CD4-positive, alpha-beta T cell treated with Interleukin-2 at 100 ng/mL for 4 hours (primary cell): ENCODE results near the gene TRIM67.
"Not testable (repeated sequence)": the region's sequence is repeated elsewhere in the genome, so short reads cannot be mapped to it uniquely, and the experiment has no call there.

Experiments used
- DNase-seq: peaks from one replicate; pipeline ENCODE4 v3.0.0-alpha.2; 2020; ENCODE audit warnings: low spot score

Gene TRIM67

GRCh38 chr1:231158141-231158540 is 3.7 kb upstream of the TRIM67 start:
- DNase-seq: not testable (repeated sequence)

DNA sequence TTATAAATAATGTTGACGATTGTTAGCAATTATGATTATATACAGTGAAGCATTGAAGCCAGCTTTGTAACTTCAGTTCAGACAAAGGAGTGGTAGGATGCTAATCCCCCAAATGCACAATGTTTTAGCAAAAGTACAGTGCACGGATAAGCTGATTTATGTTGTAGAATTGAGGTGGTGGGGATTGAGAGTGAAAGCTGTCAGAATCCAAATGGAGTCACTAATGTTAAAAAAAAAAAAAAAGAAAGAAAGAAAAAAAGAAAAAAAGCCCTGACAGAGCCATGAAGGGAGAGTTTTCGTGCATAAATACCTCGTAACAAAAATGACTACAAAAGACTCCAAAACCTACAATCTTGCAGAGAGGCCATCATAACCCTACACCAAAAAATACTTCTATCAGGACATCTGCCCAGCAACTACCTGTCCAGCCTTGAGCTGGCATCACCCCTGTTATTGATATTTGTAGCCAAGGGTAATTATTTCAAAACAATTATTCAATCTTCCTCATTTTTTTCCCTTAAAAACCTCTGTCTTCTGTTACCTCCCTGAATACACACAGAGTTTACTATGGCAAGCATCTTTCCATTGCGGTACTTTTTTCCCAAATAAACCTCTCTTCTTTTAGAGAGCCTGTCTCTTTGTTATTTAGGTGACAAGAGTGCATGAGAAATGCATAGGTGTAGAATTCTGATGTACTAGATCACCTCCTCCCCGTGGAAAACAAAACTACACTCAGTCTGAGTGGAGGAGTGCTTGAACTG is 2.5 kb upstream of the TRIM67 start:
- DNase-seq: no peak

DNA sequence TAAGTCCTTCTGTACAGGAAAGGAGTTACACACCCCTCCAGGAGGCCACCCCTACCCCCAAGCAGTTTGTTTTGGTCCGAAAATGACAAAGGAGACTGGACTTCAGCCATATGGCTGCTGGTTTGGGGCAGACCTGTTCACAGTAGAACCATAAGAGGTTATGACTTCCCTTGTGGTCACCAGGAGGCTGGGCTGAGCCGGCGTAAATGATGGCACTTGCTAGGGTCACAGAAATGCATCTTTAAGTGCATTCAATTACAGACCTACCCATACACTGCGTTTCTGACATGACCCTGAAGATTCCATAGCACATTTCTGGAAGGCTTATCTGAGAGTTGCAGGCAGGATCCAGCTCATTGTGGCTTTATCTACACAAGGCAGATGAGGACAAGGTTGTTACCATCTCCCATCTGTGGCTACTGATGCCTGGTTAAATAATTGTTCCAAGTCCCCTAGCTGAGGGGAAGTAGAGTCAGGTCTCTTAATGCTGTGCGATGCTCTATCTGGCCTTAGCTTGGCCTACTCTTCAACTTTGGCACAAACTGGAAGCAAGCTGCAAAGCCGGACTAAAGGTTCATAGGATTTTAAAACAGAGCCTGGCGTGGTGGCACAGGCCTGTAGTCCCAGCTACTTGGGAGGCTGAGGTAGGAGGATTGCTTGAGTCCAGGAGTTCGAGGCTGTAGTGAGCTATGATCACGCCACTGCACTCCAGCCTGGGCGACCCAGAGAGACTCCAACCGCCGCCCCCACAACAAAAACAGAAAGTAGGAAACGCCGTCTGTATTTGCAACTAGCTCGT is 1.7 kb upstream of the TRIM67 start:
- DNase-seq: no peak

DNA sequence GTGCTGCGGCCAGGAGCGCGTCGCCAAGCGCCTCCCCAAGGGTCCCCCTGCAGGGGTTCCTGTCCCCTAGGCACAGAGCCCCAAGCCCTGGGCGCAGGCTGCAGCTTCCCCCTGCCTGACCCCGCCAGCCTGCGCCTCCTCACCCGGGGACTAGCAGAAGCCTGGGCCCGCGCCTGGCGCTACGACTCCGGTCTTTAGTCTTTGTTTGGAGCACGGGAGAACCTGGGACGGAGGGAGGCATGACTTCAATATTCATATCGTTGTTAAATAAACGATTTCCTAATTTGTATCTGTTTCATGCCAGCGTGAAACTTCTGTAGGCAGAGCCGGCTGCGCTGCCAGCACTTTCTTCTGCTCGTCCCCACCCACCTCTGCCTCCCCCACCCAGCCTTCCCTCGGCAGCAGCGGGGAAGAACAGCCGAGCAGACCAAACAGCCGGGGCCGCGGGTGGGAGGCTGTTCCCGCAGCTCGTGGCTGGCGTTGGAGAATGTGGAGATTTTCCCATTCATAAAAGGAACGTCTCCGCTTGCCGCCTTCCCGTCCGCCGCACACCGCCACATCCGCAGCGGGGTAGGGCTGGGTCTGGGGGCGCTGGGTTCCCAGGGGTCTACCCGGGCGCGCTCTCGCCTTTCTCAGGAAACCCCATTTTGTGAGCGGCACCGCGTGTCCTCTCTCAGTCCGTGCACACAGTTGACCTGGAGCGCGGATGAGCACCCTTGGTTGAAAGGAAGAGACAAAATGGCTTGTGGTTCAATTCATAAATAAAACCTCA is 777 bp upstream of the TRIM67 start:
- DNase-seq: no peak

GRCh38 chr1:231162297-231162969 is 575 bp downstream of the TRIM67 start:
- no peak for DNase-seq

- DNase-seq: no peak
Observed at GRCh38 chr1:231162970-231163829, 1.3 kb downstream of the TRIM67 start.

GRCh38 chr1:231163830-231164427 is 2.1 kb downstream of the TRIM67 start:
- DNase-seq: no peak

GRCh38 chr1:231165371-231165770 is 3.5 kb downstream of the TRIM67 start:
- DNase-seq: no peak

DNA sequence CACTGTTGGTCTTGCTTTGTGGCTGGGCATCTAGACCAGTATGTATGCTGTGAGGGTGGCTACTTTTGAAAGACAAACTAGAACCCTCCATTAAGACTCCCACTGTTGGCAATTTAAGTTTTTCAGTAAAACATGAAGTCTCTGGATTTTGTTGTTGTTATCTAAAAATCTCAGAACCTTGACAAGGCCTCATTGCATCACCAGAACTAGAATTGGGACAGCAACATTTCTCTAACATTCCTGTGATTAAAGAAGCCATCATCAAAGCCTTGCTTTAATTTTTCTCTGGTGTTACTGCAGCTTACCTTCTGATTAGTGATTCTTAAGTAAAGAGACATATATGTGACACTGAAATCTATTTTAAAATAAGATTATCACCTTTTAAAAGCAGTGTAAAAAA is 4.5 kb downstream of the TRIM67 start:
- no peak for DNase-seq

GRCh38 chr1:231170875-231171274 is 9.0 kb downstream of the TRIM67 start:
- DNase-seq: no peak

DNA sequence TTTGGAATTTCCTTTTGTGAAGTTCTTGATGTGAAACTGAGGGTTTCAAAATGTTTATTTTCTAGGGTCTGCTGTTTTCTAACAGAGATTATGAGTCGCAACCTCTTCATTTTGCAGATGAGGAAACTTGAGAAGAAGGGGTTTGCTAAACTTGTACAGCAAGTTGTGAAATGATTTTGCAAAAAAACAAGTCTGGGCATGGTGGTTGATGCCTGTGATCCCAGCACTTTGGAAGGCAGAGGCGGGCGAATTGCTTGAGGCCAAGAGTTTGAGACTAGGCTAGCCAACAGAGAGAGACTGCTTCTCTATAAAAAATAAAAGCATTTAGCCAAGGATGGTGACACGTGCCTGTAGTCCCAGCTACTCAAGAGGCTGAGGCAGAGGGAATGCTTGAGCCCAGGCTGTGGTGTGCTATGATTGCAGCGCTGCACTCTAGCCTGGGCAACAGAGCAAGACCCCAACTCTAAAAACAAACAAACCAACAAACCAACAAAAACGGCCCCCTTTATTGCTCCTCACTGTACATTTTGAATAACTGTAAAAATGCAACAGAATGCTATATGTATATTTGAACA is 9.9 kb downstream of the TRIM67 start:
- no peak for DNase-seq

DNA sequence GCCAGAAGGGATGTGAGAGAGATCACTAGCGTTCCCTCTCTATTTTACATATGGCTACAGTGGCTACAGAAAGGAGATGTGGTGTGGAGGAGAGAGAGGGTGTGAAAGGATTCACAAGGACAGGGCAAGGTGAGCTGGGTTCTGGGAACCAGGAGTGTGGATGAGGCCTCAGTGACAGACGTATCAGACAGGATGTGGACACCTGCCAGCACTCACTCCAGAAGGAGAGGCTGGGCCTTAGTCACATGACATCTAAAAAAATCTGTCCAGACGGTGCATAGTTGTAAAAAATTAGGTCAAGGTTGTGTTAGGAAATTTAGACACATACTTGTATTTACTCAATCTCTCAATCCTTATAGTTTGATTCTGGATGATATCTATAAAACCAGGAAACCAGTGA is 10.6 kb downstream of the TRIM67 start:
- DNase-seq: no peak

DNA sequence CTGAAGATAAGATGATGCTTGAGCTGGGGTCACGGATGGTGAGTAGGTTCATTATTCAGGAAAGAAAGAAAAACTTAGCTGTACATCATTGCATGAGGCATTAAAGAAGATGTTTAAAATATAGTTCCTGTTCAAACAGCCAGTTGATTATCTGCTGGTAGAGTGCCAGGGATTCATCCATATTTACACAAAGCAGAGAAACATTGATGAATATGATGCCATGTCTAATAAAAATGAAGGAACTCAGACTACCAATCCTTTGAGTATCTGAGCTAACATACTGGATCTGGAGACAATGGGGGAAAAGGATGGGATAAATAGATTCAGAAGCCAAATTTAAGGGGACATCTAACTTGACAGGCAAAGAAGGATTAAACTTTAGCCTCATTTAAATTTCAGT is 14.6 kb downstream of the TRIM67 start:
- no peak for DNase-seq

GRCh38 chr1:231177226-231177625 is 15.4 kb downstream of the TRIM67 start:
- no peak for DNase-seq

DNA sequence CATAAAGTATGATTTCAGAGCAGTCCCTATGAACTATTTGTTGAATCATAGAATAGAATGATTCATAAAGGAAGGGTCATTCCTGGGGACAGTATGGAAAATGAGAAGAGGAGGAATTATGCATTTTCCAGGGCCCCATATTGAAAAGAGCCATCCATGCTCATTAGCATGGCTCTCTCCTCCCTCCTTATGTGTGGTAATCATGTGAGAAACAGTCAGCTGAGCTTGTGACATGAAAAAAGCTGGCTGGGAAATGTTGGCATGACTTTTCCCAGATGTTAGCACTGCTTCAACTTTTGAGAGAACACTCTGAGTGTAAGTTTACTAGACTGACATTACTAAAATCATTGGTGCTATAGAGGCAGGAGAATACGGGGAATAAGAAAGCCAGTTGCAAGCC is 16.1 kb downstream of the TRIM67 start:
- DNase-seq: no peak

- DNase-seq: no peak
Observed at GRCh38 chr1:231178970-231179369, 17.1 kb downstream of the TRIM67 start.

DNA sequence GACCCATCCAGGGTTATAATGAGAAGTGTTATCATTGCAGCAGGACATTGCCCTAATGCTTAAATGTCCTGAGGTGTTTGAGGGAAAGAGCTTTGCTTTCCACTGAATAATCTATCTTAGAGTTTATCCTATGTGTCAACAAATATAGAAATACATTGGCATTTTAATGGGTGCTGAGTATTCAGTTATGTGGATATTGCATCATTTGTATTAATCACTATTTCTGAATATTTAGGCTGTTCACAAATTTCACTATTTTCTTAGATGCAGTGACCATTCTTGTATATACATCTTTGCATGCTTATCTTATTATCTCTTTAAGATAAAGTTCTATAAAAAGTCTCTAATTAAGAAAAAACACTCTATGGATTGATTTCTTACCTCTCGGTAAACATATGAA is 18.2 kb downstream of the TRIM67 start:
- no peak for DNase-seq

- DNase-seq: no peak
Observed at GRCh38 chr1:231181271-231181670, 19.4 kb downstream of the TRIM67 start.

DNA sequence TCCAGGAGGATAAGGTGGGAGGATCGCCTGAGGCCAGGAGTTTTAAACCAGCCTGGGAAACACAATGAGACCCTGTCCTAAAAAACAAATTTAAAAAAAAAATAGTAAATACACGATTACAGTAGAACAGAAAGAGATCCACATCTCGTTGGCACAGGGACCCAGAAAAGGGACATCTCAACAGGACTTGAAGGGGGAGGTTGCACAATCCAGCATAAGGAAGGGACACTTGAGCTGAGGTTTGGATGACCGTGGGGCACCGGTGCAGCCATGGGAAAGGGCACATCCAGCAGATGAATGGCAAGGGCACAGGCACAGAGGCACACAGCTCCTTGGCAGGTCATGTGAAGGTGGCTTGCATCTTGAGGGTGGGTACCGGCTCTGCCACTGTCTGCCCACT is 20.5 kb downstream of the TRIM67 start:
- DNase-seq: no peak
